KOPT-K1 (cell line): ENCODE data around the gene GRK6.
"Not testable (repeated sequence)": the region's sequence is repeated elsewhere in the genome, so short reads cannot be mapped to it uniquely, and the experiment has no call there.

Source experiments
- H3K27ac ChIP-seq: fragments of 200-600 bp; sonication (generic); 2 replicates; pipeline ENCODE4 v1.5.1; 2016; ENCODE audit warnings: antibody characterized with exemption, mild to moderate bottlenecking, low read depth, low read length; ENCODE audit not compliant: poor library complexity, severe bottlenecking
- H3K36me3 ChIP-seq: fragments of 200-600 bp; sonication (generic); 2 replicates; pipeline ENCODE4 v1.5.1; 2017; ENCODE audit warnings: antibody characterized with exemption, mild to moderate bottlenecking, low read length, moderate library complexity; ENCODE audit not compliant: insufficient read depth
- H3K9me3 ChIP-seq: fragments of 200-600 bp; sonication (generic); 2 replicates; pipeline ENCODE4 v1.5.1; 2017; ENCODE audit warnings: antibody characterized with exemption, low read length, mild to moderate bottlenecking; ENCODE audit not compliant: insufficient read depth, poor library complexity, severe bottlenecking

GRK6 gene

DNA sequence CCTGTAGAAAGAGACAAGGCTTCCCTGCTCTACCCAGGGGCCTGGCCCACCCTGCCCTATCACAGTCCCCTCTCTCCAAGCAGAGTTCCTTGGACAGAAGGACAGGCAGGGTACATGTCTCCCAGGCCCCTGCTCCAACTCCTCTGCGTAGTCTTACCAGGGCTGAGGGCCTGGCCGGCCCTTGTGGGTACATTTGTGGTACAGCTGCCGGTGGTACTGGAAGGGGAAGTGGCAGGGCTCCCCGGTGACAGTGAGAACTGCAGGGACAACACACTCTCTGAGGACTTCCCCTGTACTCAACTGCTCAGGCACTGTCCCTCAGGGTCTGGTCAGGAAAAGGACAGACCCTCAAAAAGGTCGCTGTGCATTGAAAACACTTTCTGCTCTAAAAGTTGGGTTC is 20.7 kb upstream of the GRK6 start:
- H3K9me3 ChIP-seq: no peaks in the 10 kb centered on the region
- no peaks in the 10 kb centered on the region for H3K36me3 ChIP-seq
- no peak overlapping the region for H3K27ac ChIP-seq

DNA sequence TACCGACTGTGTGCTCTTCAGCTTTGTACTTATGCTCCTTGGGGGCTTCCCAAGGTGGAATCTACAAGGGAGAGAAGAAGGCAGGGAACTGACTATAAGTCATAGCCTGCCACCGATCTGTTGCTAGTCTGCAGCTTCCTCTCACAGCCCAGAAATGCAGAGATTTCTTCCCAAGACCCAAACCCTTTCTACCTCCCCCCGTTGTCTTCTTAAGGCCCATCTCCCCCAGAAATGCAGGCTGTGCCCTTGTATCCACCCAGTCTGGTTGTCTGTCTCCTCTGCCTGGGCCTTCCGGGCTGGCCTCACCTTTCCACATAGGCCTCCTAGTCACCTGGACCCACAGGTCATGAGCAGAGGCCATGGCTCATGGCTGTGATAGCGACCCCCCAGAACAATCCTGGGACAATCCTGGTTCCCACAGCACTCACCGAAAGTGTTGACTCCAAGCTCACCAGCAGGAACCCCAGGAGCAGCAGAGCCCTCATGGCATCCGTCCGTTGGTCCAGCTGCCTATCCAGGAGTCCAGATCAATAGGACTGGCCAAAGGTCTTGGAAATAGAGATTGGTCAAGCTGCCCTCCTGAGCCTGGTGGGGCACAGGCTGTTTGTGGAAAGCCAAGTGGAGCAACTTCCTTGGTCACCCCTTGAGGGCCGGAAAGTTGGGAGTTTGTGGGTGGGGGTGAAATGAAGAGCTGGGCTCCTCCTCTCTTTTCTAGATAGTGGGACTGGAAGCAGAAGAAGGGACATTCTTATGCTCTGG is 17.3 kb upstream of the GRK6 start, which contains the start of gene F12:
Gene F12, minus strand, starts transcription at position 522 of the 759 bp plus-strand sequence. Its CDS starts 37 bp downstream, at position 485.
- H3K27ac ChIP-seq: no peak within 1 kb of the TSS
- H3K9me3 ChIP-seq: no peaks in the 10 kb centered on the region
- no peaks in the 10 kb centered on the region for H3K36me3 ChIP-seq

DNA sequence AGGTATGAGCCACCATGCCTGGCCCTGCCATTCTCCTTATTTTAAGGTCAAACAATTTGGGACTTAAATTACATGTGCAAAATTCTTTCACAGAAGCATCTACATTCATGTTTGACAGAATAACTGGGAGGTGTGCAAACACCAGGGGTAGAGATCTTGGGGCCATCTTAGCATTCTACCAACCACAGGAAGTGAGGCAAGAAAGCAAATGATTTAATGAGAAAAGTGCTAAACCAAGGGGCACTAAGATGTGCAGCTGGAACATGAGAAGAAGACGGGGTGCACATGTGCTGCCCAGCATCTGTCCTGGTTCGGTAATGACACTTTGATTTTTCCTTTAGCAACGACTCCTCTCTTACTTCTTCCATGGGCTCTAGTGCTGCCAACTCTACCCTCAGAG is 15.9 kb upstream of the GRK6 start:
- Histone ChIP-seq H3K36me3 (no peaks in the 10 kb centered on the region), H3K9me3 (no peaks in the 10 kb centered on the region), H3K27ac (peak overlapping the region; percentile 14)

- Histone ChIP-seq H3K9me3 (no peaks in the 10 kb centered on the region), H3K27ac (peak overlapping the region; percentile 68), H3K36me3 (no peaks in the 10 kb centered on the region)
Measured at GRCh38 chr5:177412603-177413233, 13.8 kb upstream of the GRK6 start.

DNA sequence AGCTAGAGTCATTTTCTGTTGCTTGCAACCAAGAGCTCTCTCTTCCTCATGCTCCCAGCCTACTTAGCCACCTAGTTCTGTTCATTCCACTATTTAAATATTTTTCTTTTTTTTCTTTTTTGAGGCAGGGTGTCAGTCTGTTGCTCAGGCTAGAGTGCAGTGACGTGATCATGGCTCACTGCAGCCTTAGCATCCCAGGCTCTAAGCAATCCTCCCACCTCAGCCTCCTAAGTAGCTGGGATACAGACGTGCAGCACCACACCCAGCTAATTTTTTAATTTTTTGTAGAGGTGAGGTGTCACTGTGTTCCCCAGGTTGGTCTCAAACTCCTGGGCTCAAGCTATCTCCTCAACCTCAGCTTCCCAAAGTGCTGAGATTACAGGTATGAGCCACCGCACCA is 12.0 kb upstream of the GRK6 start:
- Histone ChIP-seq H3K36me3 (no peaks in the 10 kb centered on the region), H3K27ac (no peak overlapping the region), H3K9me3 (no peaks in the 10 kb centered on the region)

DNA sequence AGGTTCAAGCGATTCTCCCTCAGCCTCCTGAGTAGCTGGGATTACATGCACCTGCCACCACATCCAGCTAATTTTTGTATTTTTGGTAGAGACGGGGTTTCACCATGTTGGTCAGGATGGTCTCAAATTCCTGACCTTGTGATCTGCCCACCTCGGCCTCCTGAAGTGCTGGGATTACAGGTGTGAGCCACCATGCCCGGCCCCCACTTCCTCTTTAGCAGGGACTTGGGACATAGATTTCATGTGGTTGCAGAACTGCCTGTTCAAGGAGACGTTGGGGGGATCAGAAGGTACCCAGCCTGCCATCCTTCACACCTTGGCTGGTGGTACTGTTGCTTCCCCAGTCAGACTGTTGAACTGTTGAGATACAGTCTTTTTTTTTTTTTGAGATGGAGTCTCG is 9.4 kb upstream of the GRK6 start:
- H3K9me3 ChIP-seq, H3K27ac ChIP-seq, H3K36me3 ChIP-seq: not testable (repeated sequence)

DNA sequence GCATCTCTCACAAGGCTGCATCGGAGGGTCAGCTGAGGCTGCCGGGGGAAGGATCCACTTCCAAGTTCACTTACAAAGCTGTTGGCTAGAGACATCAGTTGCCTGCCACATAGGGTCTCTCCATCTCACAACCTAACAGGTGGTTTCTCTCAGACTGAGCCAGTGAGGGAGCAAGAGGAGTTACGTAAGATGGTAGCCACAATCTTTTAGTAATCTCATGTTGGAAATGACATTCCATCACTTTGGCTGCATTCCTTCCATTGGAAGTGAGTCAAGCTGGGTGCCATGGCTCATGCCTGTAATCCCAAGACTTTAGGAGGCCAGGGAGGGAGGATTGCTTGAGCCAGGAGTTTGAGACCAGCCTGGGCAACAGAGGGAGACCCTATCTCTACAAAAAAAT is 7.4 kb upstream of the GRK6 start:
- Histone ChIP-seq H3K36me3 (no peaks in the 10 kb centered on the region), H3K9me3 (no peaks in the 10 kb centered on the region), H3K27ac (no peak overlapping the region)

- not testable (repeated sequence) for H3K9me3 ChIP-seq, H3K36me3 ChIP-seq, H3K27ac ChIP-seq
Measured at GRCh38 chr5:177420472-177420871, 6.0 kb upstream of the GRK6 start.

GRCh38 chr5:177421062-177421798 is 5.2 kb upstream of the GRK6 start:
- Histone ChIP-seq H3K27ac (no peak overlapping the region), H3K36me3 (no peaks in the 10 kb centered on the region)

GRCh38 chr5:177423671-177424070 is 2.8 kb upstream of the GRK6 start:
- Histone ChIP-seq H3K9me3 (no peaks in the 10 kb centered on the region), H3K36me3 (peaks cover 5% of the 10 kb centered on the region; the same call in 1 of the 2 replicates), H3K27ac (no peak overlapping the region)

More at GRCh38 chr5:177421062-177421798, 5.2 kb upstream of the GRK6 start:
- H3K9me3 ChIP-seq: no peaks in the 10 kb centered on the region

DNA sequence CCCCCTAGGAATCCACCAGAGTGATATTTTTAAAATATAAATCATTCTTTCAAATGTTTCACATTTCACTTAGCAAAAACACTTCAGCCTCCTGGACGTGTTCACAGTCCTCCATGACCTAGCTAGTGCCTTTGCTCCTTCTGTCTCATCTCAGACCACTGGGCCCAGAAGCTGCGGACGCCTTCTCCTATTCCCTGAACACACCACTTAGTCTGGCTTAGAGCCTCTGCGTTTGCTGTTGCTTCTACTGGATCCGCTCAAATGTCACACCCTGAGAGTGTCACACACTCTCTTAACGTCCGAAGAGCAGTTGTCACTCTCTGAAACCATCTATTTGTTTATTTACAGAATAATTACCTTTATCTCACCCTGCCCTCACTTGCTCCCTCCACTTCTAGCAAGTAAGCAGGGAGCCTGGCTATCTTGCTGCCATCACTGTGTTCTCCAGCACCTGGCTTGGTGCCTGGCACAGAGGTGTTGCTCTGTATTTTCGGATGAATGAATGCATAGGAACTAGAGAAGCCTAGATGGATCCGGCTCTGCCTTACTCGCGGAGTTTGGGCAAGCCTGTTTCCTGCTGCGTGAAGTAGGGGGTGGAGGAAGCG is 1.2 kb upstream of the GRK6 start:
- Histone ChIP-seq H3K9me3 (no peaks in the 10 kb centered on the region), H3K27ac (peak overlapping the region; percentile 73), H3K36me3 (peaks cover 13% of the 10 kb centered on the region; the same call in 1 of the 2 replicates)

DNA sequence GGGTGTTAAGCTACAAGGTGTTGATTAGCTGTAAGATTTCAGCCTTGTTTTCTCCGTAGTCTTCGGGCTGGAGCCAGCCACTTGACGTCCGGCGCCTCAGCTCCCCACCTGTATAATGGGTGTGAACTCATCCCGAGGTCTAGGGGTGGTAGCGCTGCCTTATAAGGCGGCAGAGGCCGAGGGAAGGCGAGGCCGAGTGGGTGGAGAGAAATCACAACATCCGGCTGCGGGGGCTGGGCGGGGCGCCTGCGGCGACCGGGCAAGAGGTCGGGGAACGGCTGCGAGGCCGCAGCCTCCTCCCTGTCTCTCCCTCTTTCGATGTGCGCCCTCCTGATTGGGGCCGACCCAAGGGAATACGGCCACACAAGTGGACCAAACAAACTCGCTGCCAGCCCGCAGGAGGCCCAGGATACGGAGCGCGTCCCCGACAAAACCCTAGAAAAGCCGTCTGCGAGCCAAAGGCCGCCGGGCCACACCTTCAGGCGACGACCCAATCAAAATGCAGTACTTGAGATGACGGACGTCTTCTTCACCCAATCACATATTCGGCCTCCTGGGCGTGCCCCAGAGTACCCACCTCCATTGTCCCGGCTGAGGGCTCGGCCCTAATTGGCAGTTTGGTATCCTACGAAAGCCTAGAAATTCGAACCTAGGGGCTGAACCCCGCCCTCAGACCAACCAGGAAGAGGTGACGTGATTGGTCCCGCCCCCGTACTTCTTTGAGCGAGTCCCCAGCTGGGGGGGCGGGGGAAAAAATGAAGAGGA is 493 bp upstream of the GRK6 start:
- Histone ChIP-seq H3K27ac (peak overlapping the region; percentile 73), H3K9me3 (no peaks in the 10 kb centered on the region), H3K36me3 (peaks cover 17% of the 10 kb centered on the region; the same call in 1 of the 2 replicates)

- Histone ChIP-seq H3K27ac (peak overlapping the region; percentile 89), H3K9me3 (no peaks in the 10 kb centered on the region), H3K36me3 (peaks cover 21% of the 10 kb centered on the region)
Measured at GRCh38 chr5:177427211-177427822, 841 bp downstream of the GRK6 start.

- no peaks in the 10 kb centered on the region for H3K9me3 ChIP-seq
- peaks cover 28% of the 10 kb centered on the region for H3K36me3 ChIP-seq
- peak overlapping the region; percentile 89 for H3K27ac ChIP-seq
Measured at GRCh38 chr5:177427919-177428573, 1.6 kb downstream of the GRK6 start.
